ENCODE measurements around the gene SHC2. TPM values are rescaled to one million over a fixed set of nuclear protein-coding genes. Genes with fewer than 3 reads are reported as not detected.

Gene SHC2
- total and polyA plus RNA-seq, 9 of the 15 experiments (the other 6 are each of a cell fraction or from before 2014, with no cell fraction given): 0.14 to 0.36 (median 0.17) TPM; not detected in 5

DNA sequence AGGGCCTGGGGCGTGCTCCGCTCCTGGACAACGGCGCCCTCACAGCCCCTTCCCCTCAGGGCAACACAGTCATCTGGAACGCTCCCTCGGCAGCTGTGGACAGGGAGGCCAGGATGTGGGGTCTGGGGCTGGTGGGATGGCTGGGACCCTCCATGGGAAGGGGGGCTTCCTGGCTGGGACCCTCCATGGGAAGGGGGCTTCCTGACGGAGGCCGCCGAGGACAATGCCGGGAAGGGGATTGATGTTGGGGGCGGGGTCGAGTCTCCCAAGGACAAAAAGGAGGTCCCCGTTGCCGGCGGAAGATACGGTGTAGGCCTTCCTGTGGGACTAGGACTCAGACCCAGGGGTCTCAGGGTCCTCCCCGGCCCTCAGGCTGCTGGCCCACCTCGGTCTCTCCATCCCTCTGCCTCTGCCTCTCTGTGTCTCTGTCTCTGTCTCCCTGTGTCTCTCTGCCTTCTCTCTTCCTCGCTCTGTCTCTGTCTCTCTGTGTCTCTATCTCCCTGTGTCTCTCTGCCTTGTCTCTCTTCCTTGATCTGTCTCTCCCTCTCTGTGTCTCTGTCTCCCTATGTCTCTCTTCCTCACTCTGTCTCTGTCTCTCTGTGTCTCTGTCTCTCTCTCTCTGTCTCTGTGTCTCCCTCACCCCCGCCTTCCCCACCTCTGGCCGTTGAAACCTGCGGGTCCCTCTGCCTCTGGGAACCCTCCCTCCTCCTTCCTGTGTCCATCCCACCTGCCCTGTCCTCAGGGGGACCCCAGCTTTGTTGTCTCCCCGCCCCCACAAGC lies 32.7 kb upstream of the SHC2 start:
- CTCF ChIA-PET (ENCODE audit: low intra/inter-chr PET ratio): no interaction called here
- peaks cover 0 to 69% of the 10 kb centered on the region in 2 experiments; a peak in 3 of 5 replicates for H3K4me1 ChIP-seq (replicated peaks in 1 of 2; ENCODE audit: control insufficient read depth in 2 of 2, insufficient read depth in 2 of 2, low read length in 2 of 2)
- H3K9me1 ChIP-seq (ENCODE audit: control insufficient read depth, insufficient read depth, low read length): no peaks in the 10 kb centered on the region
- WGBS (ENCODE audit: insufficient coverage, low coverage, missing lambda C conversion rate): 70% methylated on average over 10 of the region's 23 CpGs
- H4K20me1 ChIP-seq (replicated peaks; ENCODE audit: control insufficient read depth, insufficient read depth, low read length): no peaks in the 10 kb centered on the region
- POLR2A ChIA-PET: no interaction called here
- H3K9me3 ChIP-seq (replicated peaks; ENCODE audit: control insufficient read depth, insufficient read depth, low read depth, low read length): no peaks in the 10 kb centered on the region
- no peak overlapping the region for H3K4me3 ChIP-seq
- no peak for ATAC-seq
- H3K79me2 ChIP-seq (ENCODE audit: control insufficient read depth, insufficient read depth, low read length): peaks cover 2% of the 10 kb centered on the region; the same call in 1 of the 3 replicates
- no peak overlapping the region for H3K4me2 ChIP-seq (ENCODE audit: insufficient read depth, low read length)
- no peak for FAIRE-seq
- no peaks in the 10 kb centered on the region for H3K36me3 ChIP-seq (ENCODE audit: control insufficient read depth, insufficient read depth, low read length)
- H3K9ac ChIP-seq (ENCODE audit: insufficient read depth in 1 of 2, low read depth in 2 of 2, low read length in 2 of 2): no peak overlapping the region
- H2AFZ ChIP-seq (ENCODE audit: low read depth, low read length): no peak overlapping the region
- in situ Hi-C loops (cut with MboI): no loop called here
- no peak overlapping the region for H3K27ac ChIP-seq (ENCODE audit: extremely low read depth, low read depth, low read length)
- no peaks in the 10 kb centered on the region for H3K27me3 ChIP-seq (ENCODE audit: control insufficient read depth in 2 of 2, insufficient read depth in 2 of 2, low read length in 2 of 2)
- BruUV-seq (replicated peaks): no TSS peak
- no peak for TF ChIP-seq SAFB (IDR thresholded peaks at IDR 0.05; ENCODE audit: borderline replicate concordance, low read depth, low read length)
- no peak for TF ChIP-seq SRSF9 (IDR thresholded peaks at IDR 0.05; ENCODE audit: borderline replicate concordance, low read depth, low read length)
- no peak for TF ChIP-seq TARDBP (IDR thresholded peaks at IDR 0.05)
- TF ChIP-seq SRSF1 (IDR thresholded peaks at IDR 0.05; ENCODE audit: low read depth, low read length): no peak
- TF ChIP-seq, protein P1, sequence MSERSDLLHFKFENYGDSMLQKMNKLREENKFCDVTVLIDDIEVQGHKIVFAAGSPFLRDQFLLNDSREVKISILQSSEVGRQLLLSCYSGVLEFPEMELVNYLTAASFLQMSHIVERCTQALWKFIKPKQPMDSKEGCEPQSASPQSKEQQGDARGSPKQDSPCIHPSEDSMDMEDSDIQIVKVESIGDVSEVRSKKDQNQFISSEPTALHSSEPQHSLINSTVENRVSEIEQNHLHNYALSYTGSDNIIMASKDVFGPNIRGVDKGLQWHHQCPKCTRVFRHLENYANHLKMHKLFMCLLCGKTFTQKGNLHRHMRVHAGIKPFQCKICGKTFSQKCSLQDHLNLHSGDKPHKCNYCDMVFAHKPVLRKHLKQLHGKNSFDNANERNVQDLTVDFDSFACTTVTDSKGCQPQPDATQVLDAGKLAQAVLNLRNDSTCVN (CRISPR knock-in tag; IDR thresholded peaks at IDR 0.05): 0 out of 2 replicates have a peak, but pooled peaks have one; percentile 44
- TF ChIP-seq ZNF785 (CRISPR knock-in tag; IDR thresholded peaks at IDR 0.05): no peak
- TF ChIP-seq NKRF (IDR thresholded peaks at IDR 0.05; ENCODE audit: borderline replicate concordance): 0 out of 2 replicates have a peak, but pooled peaks have one; percentile 41
- TF ChIP-seq MECOM (CRISPR knock-in tag; IDR thresholded peaks at IDR 0.05): no peak
- TF ChIP-seq TCF15 (CRISPR knock-in tag; IDR thresholded peaks at IDR 0.05): no peak
- TF ChIP-seq RBBP5 (IDR thresholded peaks at IDR 0.05; ENCODE audit: borderline replicate concordance, insufficient read depth, low read length, poor library complexity, severe bottlenecking): no peak
- TF ChIP-seq, protein P2, sequence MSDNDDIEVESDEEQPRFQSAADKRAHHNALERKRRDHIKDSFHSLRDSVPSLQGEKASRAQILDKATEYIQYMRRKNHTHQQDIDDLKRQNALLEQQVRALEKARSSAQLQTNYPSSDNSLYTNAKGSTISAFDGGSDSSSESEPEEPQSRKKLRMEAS (CRISPR knock-in tag; IDR thresholded peaks at IDR 0.05): no peak
- no peak for TF ChIP-seq ILF3 (IDR thresholded peaks at IDR 0.05; ENCODE audit: borderline replicate concordance)
- TF ChIP-seq BCOR (IDR thresholded peaks at IDR 0.05): peak; percentile 72
- no peak for TF ChIP-seq CHD4 (IDR thresholded peaks at IDR 0.05; ENCODE audit: insufficient read depth, insufficient replicate concordance, low read depth, low read length, poor library complexity, severe bottlenecking)
- TF ChIP-seq MED1 (CRISPR knock-in tag; IDR thresholded peaks at IDR 0.05; ENCODE audit: borderline replicate concordance): no peak
- 0 out of 2 replicates have a peak, but pooled peaks have one; percentile 37 for TF ChIP-seq OTX1 (CRISPR knock-in tag; IDR thresholded peaks at IDR 0.05)
- no peak for TF ChIP-seq SNRNP70 (optimal IDR thresholded peaks at IDR 0.05; ENCODE audit: low read depth, low read length)
- TF ChIP-seq ZSCAN29 (IDR thresholded peaks at IDR 0.05): no peak
- no peak for TF ChIP-seq XRCC4 (IDR thresholded peaks at IDR 0.05; ENCODE audit: extremely low read depth, insufficient read depth, insufficient read length)
- DNase-seq (ENCODE audit: extremely low read depth in 1 of 4, low spot score in 3 of 4): no peak
- intact Hi-C loops (cut with micrococcal nuclease): no loop called here

Data from K562 (cell line).